Ovary (tissue), 9 donors: ENCODE measurements around the gene LCOR. TPM values are rescaled to one million over a fixed set of nuclear protein-coding genes. Genes with fewer than 3 reads are reported as not detected.
"Not testable (repeated sequence)": the region's sequence is repeated elsewhere in the genome, so short reads cannot be mapped to it uniquely, and the experiment has no call there.

ENCODE experiments used
- DNase-seq, 5 donors: peaks; one replicate each; pipeline ENCODE4 v3.0.0-alpha.2; 2019 to 2020
- H3K27ac ChIP-seq, 2 donors: fragments of 200-600 bp; one replicate each; pipeline versions ENCODE4 v1.5.1 to v1.8.0; 2019 to 2022
- H3K27me3 ChIP-seq: fragments of 200-600 bp; one replicate; pipeline ENCODE4 v1.8.0; 2022
- H3K36me3 ChIP-seq: fragments of 200-600 bp; sonication (generic); one replicate; pipeline ENCODE4 v1.5.1; 2019
- H3K4me1 ChIP-seq: one replicate; pipeline ENCODE4 v1.8.1; 2013; ENCODE audit warnings: mild to moderate bottlenecking, moderate library complexity; ENCODE audit not compliant: insufficient read depth
- H3K4me3 ChIP-seq: fragments of 200-600 bp; sonication (generic); one replicate; pipeline ENCODE4 v1.5.1; 2017
- H3K9me3 ChIP-seq, 2 donors: fragments of 200-600 bp in 1 of 2; sonication (generic) in 1 of 2; one replicate each; pipeline versions ENCODE4 v1.5.1 to v1.8.1; 2013 to 2019; ENCODE audit warnings: mild to moderate bottlenecking in 1 of 2, moderate library complexity in 1 of 2
- EP300 ChIP-seq: sonication (generic); formaldehyde crosslinking; IDR thresholded peaks from one replicate; pipeline ENCODE4 v1.6.1; 2017; ENCODE audit warnings: antibody characterized with exemption
- POLR2A ChIP-seq: fragments of 450-650 bp; IDR thresholded peaks from one replicate; pipeline ENCODE4 v1.6.1; 2017; ENCODE audit warnings: antibody characterized with exemption, mild to moderate bottlenecking, moderate library complexity
- WGBS, 3 donors: extraction: QIAGEN DNeasy Blood & Tissue Kit in 1 of 3; methylation state at CpG; one replicate each; pipeline versions ENCODE4 v1.1.5 to v1.1.7; 2013 to 2017; 5-methylcytosine and 5-hydroxymethylcytosine counted together
- intact Hi-C, 4 donors: fragments of 100-400 bp; cut with DNase I; formaldehyde crosslinking; loops; one replicate each; pipeline versions ENCODE4 v1.11.0 to v1.15.1; 2022 to 2023
- polyA plus RNA-seq, 2 donors: library from polyadenylated mRNA; stranded (reverse); fragments of 200-250 nt in 1 of 2; fragments of 350-450 nt in 1 of 2; fragmentation: Illumina TruSeq in 1 of 2; extraction: RNeasy Lipid Tissue Mini Kit (QIAGEN cat#74804) in 1 of 2; gene quantifications; one replicate each; pipeline ENCODE4 v1.2.3, GENCODE V29; 2013 to 2014
- total RNA-seq, 7 donors: library from RNA; depleted of rRNA in 2 of 7; stranded (reverse); fragments of >200 nt in 2 of 7; fragmentation: NEBNext Ultra II Directional in 3 of 7; extraction: Animal tissue kit (Norgen Biotek cat#: 25700) in 3 of 7; gene quantifications; one replicate each; pipeline versions ENCODE4 v1.1.0 to v1.2.4, GENCODE V29; 2016 to 2023
- TF ChIP-seq, protein P1 (sequence below), 3 donors: fragments of 450-650 bp in 2 of 3; fragments of 200-600 bp in 1 of 3; IDR thresholded peaks; one replicate each; pipeline versions ENCODE4 v1.5.1 to v1.8.0; 2016 to 2022; ENCODE audit warnings: antibody characterized with exemption in 3 of 3, mild to moderate bottlenecking in 1 of 3
- donor health status: DM: no; HTN: no; CAD: no; lungs with moderate emphysema.
- donor health status: DM: no; HTN: no; CAD: no.
- donor health status: Bipolar disorder and iron deficiency.
- donor health status: DM: yes; HTN: yes; CAD: no.
- donor health status: DM: no; HTN: no; CAD: no.
- donor health status: DM: yes; HTN: yes; CAD: no.

The LCOR gene
- total and polyA plus RNA-seq, 9 donors, result 4.0 to 44.9 (median 29.8) TPM

DNA sequence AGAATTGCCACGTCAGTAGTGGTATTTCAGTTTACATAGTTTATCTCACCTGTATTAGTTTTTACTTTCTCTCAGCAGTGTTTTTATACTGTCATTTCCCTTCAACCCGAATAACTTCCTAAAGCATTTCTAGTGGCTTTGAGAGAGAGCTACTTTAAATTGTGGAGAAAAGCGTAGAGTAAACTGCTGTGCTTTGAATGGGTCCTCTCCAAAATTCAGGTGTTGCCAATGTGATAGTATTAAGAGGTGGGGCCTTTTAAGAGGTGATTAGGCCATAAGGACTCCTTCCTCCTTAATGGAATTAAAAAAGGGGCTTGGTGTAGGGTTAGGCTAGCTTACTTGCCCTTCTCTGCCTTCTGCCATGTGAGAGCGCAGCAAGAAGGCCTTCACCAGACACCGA is 98.4 kb downstream of the LCOR start:
- no peaks in the 10 kb centered on the region for H3K36me3 ChIP-seq
- no peak for DNase-seq
- H3K4me1 ChIP-seq, result no peaks in the 10 kb centered on the region
- H3K4me3 ChIP-seq, result no peak overlapping the region
- H3K27ac ChIP-seq, result no peak overlapping the region
- TF ChIP-seq, protein P1, sequence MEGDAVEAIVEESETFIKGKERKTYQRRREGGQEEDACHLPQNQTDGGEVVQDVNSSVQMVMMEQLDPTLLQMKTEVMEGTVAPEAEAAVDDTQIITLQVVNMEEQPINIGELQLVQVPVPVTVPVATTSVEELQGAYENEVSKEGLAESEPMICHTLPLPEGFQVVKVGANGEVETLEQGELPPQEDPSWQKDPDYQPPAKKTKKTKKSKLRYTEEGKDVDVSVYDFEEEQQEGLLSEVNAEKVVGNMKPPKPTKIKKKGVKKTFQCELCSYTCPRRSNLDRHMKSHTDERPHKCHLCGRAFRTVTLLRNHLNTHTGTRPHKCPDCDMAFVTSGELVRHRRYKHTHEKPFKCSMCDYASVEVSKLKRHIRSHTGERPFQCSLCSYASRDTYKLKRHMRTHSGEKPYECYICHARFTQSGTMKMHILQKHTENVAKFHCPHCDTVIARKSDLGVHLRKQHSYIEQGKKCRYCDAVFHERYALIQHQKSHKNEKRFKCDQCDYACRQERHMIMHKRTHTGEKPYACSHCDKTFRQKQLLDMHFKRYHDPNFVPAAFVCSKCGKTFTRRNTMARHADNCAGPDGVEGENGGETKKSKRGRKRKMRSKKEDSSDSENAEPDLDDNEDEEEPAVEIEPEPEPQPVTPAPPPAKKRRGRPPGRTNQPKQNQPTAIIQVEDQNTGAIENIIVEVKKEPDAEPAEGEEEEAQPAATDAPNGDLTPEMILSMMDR (IDR thresholded peaks at IDR 0.05), result no peak
- no peak for TF ChIP-seq EP300
- TF ChIP-seq POLR2A, result no peak
- H3K27me3 ChIP-seq, result no peaks in the 10 kb centered on the region
- no peaks in the 10 kb centered on the region for H3K9me3 ChIP-seq
- 89 to 97% (median 94%) methylated on average over 5 of the region's 5 CpGs for WGBS, 3 donors
- intact Hi-C loops, result no loop called here

DNA sequence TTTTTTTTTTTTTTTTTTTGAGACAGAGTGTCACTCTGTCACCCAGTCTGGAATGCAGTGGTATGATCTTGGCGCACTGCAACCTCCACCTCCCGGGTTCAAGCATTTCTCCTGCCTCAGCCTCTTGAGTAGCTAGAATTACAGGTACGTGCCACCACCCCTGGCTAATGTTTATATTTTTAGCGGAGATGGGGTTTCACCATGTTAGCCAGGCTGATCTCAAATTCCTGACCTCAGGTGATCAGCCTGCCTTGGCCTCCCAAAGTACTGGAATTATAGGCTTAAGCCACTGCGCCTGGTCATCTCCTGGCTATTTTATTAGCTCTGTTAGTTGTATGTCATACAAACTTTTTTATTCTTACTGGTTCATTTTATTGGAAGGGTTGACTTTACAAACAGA is 103.0 kb downstream of the LCOR start:
- intact Hi-C loops, result no loop called here
- H3K9me3 ChIP-seq, result no peaks in the 10 kb centered on the region
- no peaks in the 10 kb centered on the region for H3K4me1 ChIP-seq
- whole genome bisulfite sequencing, 3 donors, result 87 to 97% (median 95%) methylated on average over 5 of the region's 5 CpGs
- no peak overlapping the region for H3K4me3 ChIP-seq
- no peaks in the 10 kb centered on the region for H3K27me3 ChIP-seq
- TF ChIP-seq, protein P1 (IDR thresholded peaks at IDR 0.05), result no peak
- no peak for TF ChIP-seq POLR2A
- TF ChIP-seq EP300, result no peak
- no peaks in the 10 kb centered on the region for H3K36me3 ChIP-seq
- no peak for DNase-seq
- no peak overlapping the region for H3K27ac ChIP-seq

DNA sequence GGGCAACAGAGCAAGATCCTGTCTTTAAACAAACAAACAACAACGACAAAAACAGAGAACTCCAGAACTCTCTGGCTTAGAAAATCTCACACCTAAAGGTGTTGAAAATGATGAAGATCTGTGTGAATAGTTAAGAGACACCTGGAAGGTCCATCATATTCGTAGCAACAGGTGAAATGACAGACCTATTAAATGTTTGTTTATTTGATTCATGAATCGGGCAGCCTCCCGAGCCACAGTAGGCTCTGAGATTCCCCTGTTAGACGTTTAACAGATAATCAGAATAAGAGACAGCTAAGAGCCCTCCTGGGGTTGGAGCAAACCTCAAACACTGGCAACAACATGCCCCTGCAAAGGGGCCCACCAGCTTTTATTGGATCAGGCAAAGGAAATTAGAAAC is 103.7 kb downstream of the LCOR start:
- WGBS, 3 donors, result 91 to 94% (median 94%) methylated on average over 5 of the region's 5 CpGs
- H3K36me3 ChIP-seq, result no peaks in the 10 kb centered on the region
- intact Hi-C loops, result no loop called here
- H3K4me3 ChIP-seq, result no peak overlapping the region
- H3K4me1 ChIP-seq, result no peaks in the 10 kb centered on the region
- H3K27ac ChIP-seq, result no peak overlapping the region
- DNase-seq, result no peak
- no peaks in the 10 kb centered on the region for H3K27me3 ChIP-seq
- H3K9me3 ChIP-seq, result no peaks in the 10 kb centered on the region
- TF ChIP-seq POLR2A, result no peak
- TF ChIP-seq, protein P1 (IDR thresholded peaks at IDR 0.05), result no peak
- TF ChIP-seq EP300, result no peak

DNA sequence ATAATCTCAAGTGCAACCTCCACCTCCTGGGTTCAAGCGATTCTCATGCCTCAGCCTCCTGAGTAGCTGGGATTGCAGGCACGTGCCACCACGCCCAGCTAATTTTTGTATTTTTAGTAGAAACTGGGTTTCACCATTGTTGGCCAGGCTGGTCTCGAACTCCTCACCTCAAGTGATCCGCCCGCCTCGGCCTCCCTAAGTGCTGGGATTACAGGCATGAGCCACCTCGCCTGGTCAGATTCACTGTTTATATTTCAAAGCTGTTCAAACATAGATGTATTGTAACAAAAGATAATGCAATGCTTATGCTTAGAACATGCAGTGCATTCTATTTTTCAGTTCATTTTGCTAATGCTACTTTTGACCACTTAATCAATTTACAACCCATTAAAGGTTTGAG is 111.1 kb downstream of the LCOR start:
- WGBS, 3 donors, result 89 to 95% (median 92%) methylated on average over 8 of the region's 8 CpGs
- H3K4me3 ChIP-seq, H3K9me3 ChIP-seq, H3K27me3 ChIP-seq, H3K36me3 ChIP-seq, DNase-seq, H3K27ac ChIP-seq, H3K4me1 ChIP-seq, intact Hi-C loops: not testable (repeated sequence)

DNA sequence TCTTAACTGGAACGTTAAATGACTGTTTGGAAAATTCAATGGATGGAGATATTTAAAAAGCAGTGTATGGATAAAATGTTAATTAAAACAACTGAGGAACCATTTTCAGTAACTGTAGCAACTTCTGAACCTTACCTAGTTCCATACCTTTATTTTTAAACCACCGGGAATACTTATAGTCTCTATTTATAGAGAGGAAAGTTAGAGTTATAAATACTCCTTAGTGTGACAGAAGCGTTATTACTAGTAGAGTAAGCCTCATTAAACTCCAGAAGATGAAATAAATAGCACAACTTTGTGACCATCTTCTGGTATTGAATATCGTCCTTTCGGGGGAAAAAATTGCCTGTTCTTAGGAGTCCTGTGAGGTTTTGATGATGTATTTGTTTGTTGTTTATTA is 114.9 kb downstream of the LCOR start:
- Histone ChIP-seq H3K4me3 (no peak overlapping the region), H3K4me1 (no peaks in the 10 kb centered on the region), H3K36me3 (no peaks in the 10 kb centered on the region), H3K27ac (no peak overlapping the region), H3K27me3 (no peaks in the 10 kb centered on the region), H3K9me3 (no peaks in the 10 kb centered on the region)
- TF ChIP-seq, protein P1 (IDR thresholded peaks at IDR 0.05), result no peak
- no peak for TF ChIP-seq POLR2A
- TF ChIP-seq EP300, result no peak
- intact Hi-C loops, result no loop called here
- DNase-seq, result no peak
- 93 to 95% (median 93%) methylated on average over 5 of the region's 5 CpGs for WGBS, 3 donors
